Activated CD8-positive, alpha-beta T cell treated with anti-CD3 and anti-CD28 coated beads for 36 hours (primary cell): Measurements from ENCODE around the gene C12orf75. TPM values are rescaled to one million over a fixed set of nuclear protein-coding genes. Genes with fewer than 3 reads are reported as not detected.

ENCODE experiments used
- ATAC-seq: fragments of 200-7000 bp; cut with Tn5 transposase; one replicate; pipeline ENCODE4 v1.10.0; 2021; ENCODE audit warnings: mild to moderate bottlenecking, moderate library complexity
- CTCF ChIA-PET: fragments of 350-600 bp; sonication (Branson Sonifier 250); formaldehyde crosslinking; loops from one replicate; lab custom pipeline; 2021; ENCODE audit warnings: antibody characterized with exemption; lab: Charles Lee
- POLR2A ChIA-PET: fragments of 350-600 bp; sonication (Branson Sonifier 250); formaldehyde crosslinking; loops from one replicate; lab custom pipeline; 2021; ENCODE audit warnings: antibody characterized with exemption; lab: Charles Lee
- DNase-seq: peaks from one replicate; pipeline ENCODE4 v3.0.0-alpha.2; 2020
- H3K27ac Mint-ChIP-seq: one replicate; pipeline ENCODE4 v1.8.0; 2021; ENCODE audit warnings: mild to moderate bottlenecking, mixed read lengths
- H3K27me3 Mint-ChIP-seq: one replicate; pipeline ENCODE4 v1.8.0; 2021; ENCODE audit warnings: mixed read lengths
- H3K36me3 Mint-ChIP-seq: one replicate; pipeline ENCODE4 v1.8.0; 2021; ENCODE audit warnings: low read depth, mixed read lengths
- H3K4me1 Mint-ChIP-seq: one replicate; pipeline ENCODE4 v1.8.0; 2021; ENCODE audit warnings: low read depth, mixed read lengths
- H3K4me3 Mint-ChIP-seq: one replicate; pipeline ENCODE4 v1.8.0; 2021; ENCODE audit warnings: mild to moderate bottlenecking, moderate library complexity, mixed read lengths
- H3K9me3 Mint-ChIP-seq: one replicate; pipeline ENCODE4 v1.8.0; 2021; ENCODE audit warnings: mixed read lengths
- intact Hi-C: fragments of 100-400 bp; cut with micrococcal nuclease; formaldehyde crosslinking; loops from one replicate; pipeline ENCODE4 v1.10.0; 2022
- total RNA-seq, 2 experiments: library from RNA; stranded (reverse); gene quantifications; one replicate each; pipeline ENCODE4 v1.2.3, GENCODE V29; 2021
- TF ChIP-seq, protein P1 (sequence below): fragments of 200-600 bp; IDR thresholded peaks from one replicate; pipeline ENCODE4 v1.8.0; 2022; ENCODE audit warnings: antibody characterized with exemption, mild to moderate bottlenecking

Gene C12orf75
- total RNA-seq, 2 experiments from 2014 or later, result 62.0 to 66.9 TPM

DNA sequence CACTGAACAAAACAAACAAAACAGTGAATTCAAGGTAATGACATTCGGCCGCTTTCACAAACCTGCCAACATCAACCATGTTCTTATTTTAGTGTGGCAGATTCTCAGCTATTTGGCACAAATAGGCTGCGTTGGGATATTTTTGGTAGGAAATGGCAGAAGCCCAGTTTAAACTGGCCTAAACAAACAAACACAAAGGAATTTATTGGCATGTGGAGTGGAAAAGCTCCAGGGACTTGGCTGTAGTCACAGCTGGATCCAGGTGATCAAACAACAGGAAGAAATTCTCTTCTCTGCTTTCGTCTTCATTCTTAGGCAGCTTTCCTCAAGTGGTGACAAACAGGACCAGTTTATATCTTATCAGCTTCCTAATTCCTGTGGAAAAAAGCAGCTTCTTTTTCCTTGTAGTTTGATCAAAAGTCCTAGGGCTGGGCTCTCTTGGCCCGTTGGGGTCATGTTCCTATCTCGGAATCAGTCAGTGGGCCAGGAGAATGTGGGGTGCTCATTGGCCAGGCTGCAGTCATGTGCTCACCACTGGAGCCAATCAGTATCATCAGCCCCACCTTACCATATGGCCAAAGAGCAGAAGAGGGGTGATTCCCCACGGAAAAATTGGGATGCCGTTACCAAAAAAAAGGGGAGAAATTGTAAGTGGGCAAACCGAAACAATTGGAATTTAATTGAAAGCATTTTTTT is 22.6 kb downstream of the C12orf75 start:
- ATAC-seq (no peak), DNase-seq (no peak)
- ChIA-PET CTCF (interaction anchor here (1.0 to 1.4 kb wide), 4 partner anchors 8 to 29 kb away, joined by 3 to 4 read pairs (median 3); no protein-coding TSS in a partner anchor), POLR2A (interaction anchor here (0.8 to 1.6 kb wide), 2 partner anchors 16 to 20 kb away, joined by 4 read pairs; no protein-coding TSS in a partner anchor)
- Mint-ChIP-seq H3K27me3 (no peaks in the 10 kb centered on the region), H3K4me1 (peaks cover 42% of the 10 kb centered on the region), H3K4me3 (no peak overlapping the region), H3K36me3 (peaks cover 7% of the 10 kb centered on the region), H3K27ac (no peak overlapping the region), H3K9me3 (no peaks in the 10 kb centered on the region)
- TF ChIP-seq, protein P1, sequence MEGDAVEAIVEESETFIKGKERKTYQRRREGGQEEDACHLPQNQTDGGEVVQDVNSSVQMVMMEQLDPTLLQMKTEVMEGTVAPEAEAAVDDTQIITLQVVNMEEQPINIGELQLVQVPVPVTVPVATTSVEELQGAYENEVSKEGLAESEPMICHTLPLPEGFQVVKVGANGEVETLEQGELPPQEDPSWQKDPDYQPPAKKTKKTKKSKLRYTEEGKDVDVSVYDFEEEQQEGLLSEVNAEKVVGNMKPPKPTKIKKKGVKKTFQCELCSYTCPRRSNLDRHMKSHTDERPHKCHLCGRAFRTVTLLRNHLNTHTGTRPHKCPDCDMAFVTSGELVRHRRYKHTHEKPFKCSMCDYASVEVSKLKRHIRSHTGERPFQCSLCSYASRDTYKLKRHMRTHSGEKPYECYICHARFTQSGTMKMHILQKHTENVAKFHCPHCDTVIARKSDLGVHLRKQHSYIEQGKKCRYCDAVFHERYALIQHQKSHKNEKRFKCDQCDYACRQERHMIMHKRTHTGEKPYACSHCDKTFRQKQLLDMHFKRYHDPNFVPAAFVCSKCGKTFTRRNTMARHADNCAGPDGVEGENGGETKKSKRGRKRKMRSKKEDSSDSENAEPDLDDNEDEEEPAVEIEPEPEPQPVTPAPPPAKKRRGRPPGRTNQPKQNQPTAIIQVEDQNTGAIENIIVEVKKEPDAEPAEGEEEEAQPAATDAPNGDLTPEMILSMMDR, result no peak
- intact Hi-C loops, result no loop called here

DNA sequence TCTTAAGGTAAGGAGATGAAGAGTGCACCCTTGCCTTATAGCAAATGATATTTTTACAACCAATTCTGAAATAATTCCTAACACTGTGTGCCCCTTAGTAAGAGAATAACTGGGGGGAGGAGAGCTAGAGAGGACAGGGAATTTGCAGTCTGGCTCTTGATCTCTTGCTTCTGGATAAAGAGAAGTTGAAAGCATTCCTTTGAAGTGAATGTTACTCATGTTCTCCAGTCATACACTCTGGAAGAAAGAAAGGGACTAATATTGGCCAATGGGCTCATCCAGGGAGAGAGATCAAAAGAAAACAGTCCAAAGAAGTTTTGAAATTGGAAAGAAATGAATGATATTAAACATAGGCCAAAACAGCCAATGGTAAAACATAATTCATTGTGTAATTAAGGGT is 25.3 kb downstream of the C12orf75 start:
- CTCF ChIA-PET, result interaction anchor here (1.3 kb wide), 1 partner anchor 23 kb away, joined by 3 read pairs; no protein-coding TSS in a partner anchor
- TF ChIP-seq, protein P1, result no peak
- H3K27ac Mint-ChIP-seq, result no peak overlapping the region
- intact Hi-C loops, result no loop called here
- POLR2A ChIA-PET, result interaction anchor here (0.6 kb wide), 1 partner anchor 500 kb away, joined by 3 read pairs; no protein-coding TSS in a partner anchor
- H3K27me3 Mint-ChIP-seq, result no peaks in the 10 kb centered on the region
- no peak overlapping the region for H3K4me3 Mint-ChIP-seq
- DNase-seq (no peak), ATAC-seq (no peak)
- H3K4me1 Mint-ChIP-seq, result peaks cover 36% of the 10 kb centered on the region
- H3K9me3 Mint-ChIP-seq, result no peaks in the 10 kb centered on the region
- H3K36me3 Mint-ChIP-seq, result peaks cover 7% of the 10 kb centered on the region

DNA sequence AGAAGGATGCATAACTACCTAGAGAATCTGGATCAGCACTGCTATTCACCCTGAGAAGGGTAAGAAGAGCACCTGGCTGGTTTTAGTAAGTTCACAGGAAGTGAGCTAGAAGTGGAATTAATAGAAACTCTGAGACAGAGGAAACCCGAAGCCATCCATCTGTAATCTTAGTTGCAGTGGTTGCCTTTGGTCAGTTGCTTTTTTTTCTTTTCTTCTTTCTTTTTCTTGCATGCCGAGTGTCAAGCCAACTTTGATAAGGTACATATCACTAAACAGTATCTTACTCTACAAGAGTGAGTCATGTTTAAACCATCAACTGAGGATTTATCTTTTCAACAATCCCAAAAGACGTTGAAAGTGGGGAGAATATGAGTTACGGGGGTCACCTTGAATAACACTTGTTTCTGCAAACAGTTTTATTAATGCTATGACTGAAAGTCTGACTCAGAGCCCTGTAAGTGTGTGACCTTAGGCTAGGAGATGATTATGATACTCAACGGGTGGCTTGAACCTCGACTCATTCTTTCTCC is 26.7 kb downstream of the C12orf75 start:
- Mint-ChIP-seq H3K4me1 (peaks cover 27% of the 10 kb centered on the region), H3K36me3 (peaks cover 9% of the 10 kb centered on the region), H3K27me3 (no peaks in the 10 kb centered on the region), H3K4me3 (no peak overlapping the region), H3K27ac (peak overlapping the region; percentile 84), H3K9me3 (no peaks in the 10 kb centered on the region)
- intact Hi-C loops, result no loop called here
- TF ChIP-seq, protein P1, result no peak
- CTCF ChIA-PET, result interaction anchor here (1.3 kb wide), 1 partner anchor 25 kb away, joined by 3 read pairs; no protein-coding TSS in a partner anchor
- ATAC-seq (peak; percentile 90), DNase-seq (peak; percentile 32)
- POLR2A ChIA-PET, result interaction anchor here (0.6 to 1.0 kb wide), 2 partner anchors 26 to 37 kb away, joined by 3 read pairs; no protein-coding TSS in a partner anchor

DNA sequence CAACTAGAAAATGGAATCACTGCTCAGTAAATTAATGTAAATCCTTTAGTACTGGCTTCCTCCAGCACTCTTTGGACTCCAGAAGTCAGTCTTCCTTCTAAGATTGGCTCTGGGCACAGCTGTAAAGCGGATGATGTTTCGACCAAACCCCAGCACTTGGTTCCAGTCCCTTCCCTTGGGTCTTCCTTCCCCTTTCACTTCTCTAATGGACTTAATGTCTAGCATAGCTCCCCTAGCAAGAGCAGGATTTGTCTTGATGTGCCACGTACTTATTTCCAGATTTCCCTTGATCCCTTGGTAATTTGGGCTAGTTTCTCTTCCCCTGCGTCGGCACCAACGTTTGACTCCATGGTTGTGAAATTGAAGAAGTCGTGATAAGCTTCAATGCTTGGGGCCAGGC is 28.3 kb downstream of the C12orf75 start:
- H3K36me3 Mint-ChIP-seq, result peaks cover 7% of the 10 kb centered on the region
- H3K4me3 Mint-ChIP-seq, result no peak overlapping the region
- CTCF ChIA-PET, result interaction anchor here (1.1 to 1.3 kb wide), 2 partner anchors 10 to 12 kb away, joined by 3 to 4 read pairs; no protein-coding TSS in a partner anchor
- H3K9me3 Mint-ChIP-seq, result no peaks in the 10 kb centered on the region
- DNase-seq (no peak), ATAC-seq (no peak)
- intact Hi-C loops, result no loop called here
- H3K27ac Mint-ChIP-seq, result no peak overlapping the region
- peaks cover 23% of the 10 kb centered on the region for H3K4me1 Mint-ChIP-seq
- H3K27me3 Mint-ChIP-seq, result no peaks in the 10 kb centered on the region
- POLR2A ChIA-PET, result no interaction called here
- TF ChIP-seq, protein P1, result no peak

DNA sequence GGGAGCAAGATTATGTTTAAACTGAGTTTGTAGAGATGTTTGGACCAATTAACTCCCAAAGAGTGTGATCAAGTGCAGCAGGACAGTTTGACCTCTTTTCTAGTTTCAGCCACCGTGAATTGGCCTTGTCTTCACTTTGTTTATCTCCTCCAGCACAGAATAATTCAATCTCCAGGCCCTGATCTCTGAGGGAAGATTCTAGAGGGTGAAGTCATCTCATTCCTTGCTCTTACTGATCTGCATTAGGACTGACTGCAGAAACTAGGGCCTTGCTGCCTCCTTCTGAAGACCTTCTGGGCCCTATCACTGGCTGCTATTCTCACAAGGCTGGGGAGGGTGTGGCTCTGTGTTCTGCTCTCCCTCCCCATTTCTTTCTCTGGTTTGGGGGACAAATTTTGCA is 29.4 kb downstream of the C12orf75 start:
- Mint-ChIP-seq H3K4me1 (peaks cover 19% of the 10 kb centered on the region), H3K9me3 (no peaks in the 10 kb centered on the region), H3K36me3 (peaks cover 3% of the 10 kb centered on the region), H3K27me3 (no peaks in the 10 kb centered on the region), H3K4me3 (no peak overlapping the region), H3K27ac (no peak overlapping the region)
- no peak for ATAC-seq
- TF ChIP-seq, protein P1, result no peak
- no peak for DNase-seq
- intact Hi-C loops, result no loop called here
- ChIA-PET POLR2A (no interaction called here), CTCF (no interaction called here)
